ENCODE results near the gene LRRK1.

Gene LRRK1

GRCh38 chr15:101086394-101087171, 167.4 kb downstream of the LRRK1 start:
- no peak for TF ChIP-seq CTCF (conservative IDR thresholded peaks at IDR 0.05)
- TF ChIP-seq ZFX (IDR thresholded peaks at IDR 0.05): no peak
- H3K27ac ChIP-seq: no peak overlapping the region

GRCh38 chr15:101087172-101087769, 168.1 kb downstream of the LRRK1 start:
- H3K27ac ChIP-seq: no peak overlapping the region
- TF ChIP-seq CTCF (conservative IDR thresholded peaks at IDR 0.05): no peak
- no peak for TF ChIP-seq ZFX (IDR thresholded peaks at IDR 0.05)

GRCh38 chr15:101088271-101088670, 169.1 kb downstream of the LRRK1 start:
- H3K27ac ChIP-seq: no peak overlapping the region
- no peak for TF ChIP-seq ZFX (IDR thresholded peaks at IDR 0.05)
- TF ChIP-seq CTCF (conservative IDR thresholded peaks at IDR 0.05): no peak

GRCh38 chr15:101088788-101089578, 169.8 kb downstream of the LRRK1 start:
- no peak overlapping the region for H3K27ac ChIP-seq
- TF ChIP-seq ZFX (IDR thresholded peaks at IDR 0.05) (no peak), CTCF (conservative IDR thresholded peaks at IDR 0.05) (peak; percentile 100)

GRCh38 chr15:101089579-101090427, 170.6 kb downstream of the LRRK1 start:
- TF ChIP-seq CTCF (conservative IDR thresholded peaks at IDR 0.05): no peak

GRCh38 chr15:101090428-101090790, 171.3 kb downstream of the LRRK1 start:
- no peak overlapping the region for H3K27ac ChIP-seq
- TF ChIP-seq ZFX (IDR thresholded peaks at IDR 0.05): no peak
- no peak for TF ChIP-seq CTCF (conservative IDR thresholded peaks at IDR 0.05)

More at GRCh38 chr15:101089579-101090427, 170.6 kb downstream of the LRRK1 start:
- H3K27ac ChIP-seq: no peak overlapping the region

All from C4-2B (cell line).